ENCODE measurements around the gene BBS9. TPM values are rescaled to one million over a fixed set of nuclear protein-coding genes. Genes with fewer than 3 reads are reported as not detected.

BBS9 gene
- total RNA-seq, 1 donor from 2014 or later, result 31.2 TPM

GRCh38 chr7:33179519-33179918, 50.2 kb downstream of the BBS9 start:
- H3K4me1 ChIP-seq, result peaks cover 4% of the 10 kb centered on the region
- H3K27me3 ChIP-seq, result no peaks in the 10 kb centered on the region
- H3K9me3 ChIP-seq, result no peaks in the 10 kb centered on the region
- H3K27ac ChIP-seq, result no peak overlapping the region
- no peak overlapping the region for H3K4me3 ChIP-seq
- H3K36me3 ChIP-seq, result peaks cover 0 to 8% of the 10 kb centered on the region in 2 donors
- no peak for TF ChIP-seq CTCF (IDR thresholded peaks at IDR 0.05)
- DNase-seq (ENCODE audit: extremely low spot score in 2 of 2), result no peak
- intact Hi-C loops (cut with DNase I), result no loop called here

GRCh38 chr7:33183504-33183903, 54.1 kb downstream of the BBS9 start:
- no peak for DNase-seq (ENCODE audit: extremely low spot score in 2 of 2)
- no peaks in the 10 kb centered on the region for H3K27me3 ChIP-seq
- peaks cover 4% of the 10 kb centered on the region for H3K4me1 ChIP-seq
- intact Hi-C loops (cut with DNase I), result no loop called here
- no peak overlapping the region for H3K27ac ChIP-seq
- no peak overlapping the region for H3K4me3 ChIP-seq
- H3K9me3 ChIP-seq, result no peaks in the 10 kb centered on the region
- H3K36me3 ChIP-seq, result peaks cover 0 to under 1% of the 10 kb centered on the region in 2 donors
- TF ChIP-seq POLR2A (IDR thresholded peaks at IDR 0.05) (no peak), CTCF (IDR thresholded peaks at IDR 0.05) (no peak), POLR2AphosphoS5 (IDR thresholded peaks at IDR 0.05; ENCODE audit: insufficient read depth in 1 of 2, low read depth in 1 of 2) (no peak)

- no peaks in the 10 kb centered on the region for H3K9me3 ChIP-seq
- no peak for TF ChIP-seq POLR2A (IDR thresholded peaks at IDR 0.05)
- H3K4me1 ChIP-seq, result peaks cover 4% of the 10 kb centered on the region
- no peaks in the 10 kb centered on the region for H3K36me3 ChIP-seq
- no peaks in the 10 kb centered on the region for H3K27me3 ChIP-seq
- no peak for DNase-seq (ENCODE audit: extremely low spot score in 2 of 2)
- intact Hi-C loops (cut with DNase I), result no loop called here
- H3K4me3 ChIP-seq, result no peak overlapping the region
- no peak overlapping the region for H3K27ac ChIP-seq
These were observed 55.5 kb downstream of the BBS9 start for GRCh38 chr7:33184828-33185227.

GRCh38 chr7:33185786-33186185, 56.4 kb downstream of the BBS9 start:
- peaks cover 4% of the 10 kb centered on the region for H3K4me1 ChIP-seq
- H3K36me3 ChIP-seq, result no peaks in the 10 kb centered on the region
- no peak for DNase-seq (ENCODE audit: extremely low spot score in 2 of 2)
- H3K9me3 ChIP-seq, result no peaks in the 10 kb centered on the region
- no peak overlapping the region for H3K27ac ChIP-seq
- no peaks in the 10 kb centered on the region for H3K27me3 ChIP-seq
- H3K4me3 ChIP-seq, result no peak overlapping the region
- peak in 2 of 3 experiments; percentile 33 to 38 for TF ChIP-seq CTCF (IDR thresholded peaks at IDR 0.05)
- TF ChIP-seq POLR2A (IDR thresholded peaks at IDR 0.05), result no peak
- intact Hi-C loops (cut with DNase I), result no loop called here

GRCh38 chr7:33186192-33186591, 56.8 kb downstream of the BBS9 start:
- TF ChIP-seq POLR2A (IDR thresholded peaks at IDR 0.05), result no peak
- no peak for TF ChIP-seq POLR2AphosphoS5 (IDR thresholded peaks at IDR 0.05; ENCODE audit: insufficient read depth in 1 of 2, low read depth in 1 of 2)
- TF ChIP-seq CTCF (IDR thresholded peaks at IDR 0.05), result no peak
- intact Hi-C loops (cut with DNase I), result no loop called here
- H3K4me1 ChIP-seq, result peaks cover 4% of the 10 kb centered on the region
- no peaks in the 10 kb centered on the region for H3K36me3 ChIP-seq
- no peaks in the 10 kb centered on the region for H3K27me3 ChIP-seq
- no peak overlapping the region for H3K4me3 ChIP-seq
- DNase-seq (ENCODE audit: extremely low spot score in 2 of 2), result no peak
- no peak overlapping the region for H3K27ac ChIP-seq
- no peaks in the 10 kb centered on the region for H3K9me3 ChIP-seq
